Esophagus squamous epithelium (tissue), 5 donors: Measurements from ENCODE around the gene TNIK. TPM values are rescaled to one million over a fixed set of nuclear protein-coding genes. Genes with fewer than 3 reads are reported as not detected.

Experiments
- DNase-seq: peaks from one replicate; lab custom pipeline; 2025; lab: John Stamatoyannopoulos, UW
- H3K27ac ChIP-seq, 4 donors: fragments of 200-600 bp; sonication (generic); one replicate each; pipeline ENCODE4 v1.5.1; 2016 to 2019; ENCODE audit warnings: mild to moderate bottlenecking in 1 of 4
- H3K27me3 ChIP-seq, 4 donors: fragments of 200-600 bp; sonication (generic); 1 replicate in 3 of 4; 2 replicates in 1 of 4; pipeline versions ENCODE4 v1.5.1 to v1.6.0; 2017 to 2021; ENCODE audit warnings: antibody characterized with exemption in 1 of 4
- H3K36me3 ChIP-seq, 3 donors: fragments of 200-600 bp; sonication (generic); one replicate each; pipeline ENCODE4 v1.5.1; 2016 to 2019
- H3K4me1 ChIP-seq, 3 donors: fragments of 200-600 bp; sonication (generic); one replicate each; pipeline ENCODE4 v1.5.1; 2017 to 2019
- H3K4me3 ChIP-seq, 4 donors: fragments of 200-600 bp; sonication (generic); 1 replicate in 3 of 4; 2 replicates in 1 of 4; pipeline ENCODE4 v1.5.1; 2016 to 2019; ENCODE audit warnings: mild to moderate bottlenecking in 2 of 4, moderate library complexity in 1 of 4
- H3K9me3 ChIP-seq, 3 donors: fragments of 200-600 bp; sonication (generic); one replicate each; pipeline ENCODE4 v1.5.1; 2016 to 2019
- CTCF ChIP-seq, 6 experiments: fragments of 450-650 bp in 4 of 6; fragments of 200-600 bp in 2 of 6; sonication (generic) in 2 of 6; IDR thresholded peaks; one replicate each; pipeline ENCODE4 v1.5.1; 2016 to 2019; ENCODE audit warnings: antibody characterized with exemption in 6 of 6, mild to moderate bottlenecking in 4 of 6, moderate library complexity in 4 of 6
- POLR2A ChIP-seq, 4 donors: fragments of 450-650 bp; IDR thresholded peaks; one replicate each; pipeline ENCODE4 v1.6.1; 2017; ENCODE audit warnings: antibody characterized with exemption in 4 of 4, mild to moderate bottlenecking in 4 of 4, moderate library complexity in 3 of 4
- WGBS, 2 donors: methylation state at CpG; one replicate each; pipeline ENCODE4 v1.1.5; 2018; 5-methylcytosine and 5-hydroxymethylcytosine counted together
- intact Hi-C: fragments of 100-400 bp; cut with DNase I; formaldehyde crosslinking; loops from one replicate; pipeline ENCODE4 v1.15.0; 2022
- total RNA-seq, 4 donors: library from RNA; depleted of rRNA; stranded (reverse); fragments of >200 nt; gene quantifications; one replicate each; pipeline ENCODE4 v1.1.0, GENCODE V29; 2016
- donor health status: DM: yes; HTN: yes; CAD: no.

The TNIK gene
- total RNA-seq, 4 donors from 2014 or later = 2.2 to 11.6 (median 4.7) TPM

- H3K9me3 ChIP-seq = no peaks in the 10 kb centered on the region
- DNase-seq = no peak
- intact Hi-C loops = no loop called here
- H3K27ac ChIP-seq = no peak overlapping the region
- TF ChIP-seq POLR2A (IDR thresholded peaks at IDR 0.05) (no peak), CTCF (IDR thresholded peaks at IDR 0.05) (no peak)
- H3K4me1 ChIP-seq = peaks cover 0 to 10% (median 0%) of the 10 kb centered on the region in 3 donors
- H3K4me3 ChIP-seq = no peak overlapping the region
- H3K36me3 ChIP-seq = no peaks in the 10 kb centered on the region
- no peaks in the 10 kb centered on the region for H3K27me3 ChIP-seq
- WGBS, 2 donors = 42 to 46% methylated on average over 1 of the region's 1 CpG
Measured at GRCh38 chr3:171190668-171191067, 269.5 kb downstream of the TNIK start.

- Histone ChIP-seq H3K27me3 (no peaks in the 10 kb centered on the region), H3K27ac (no peak overlapping the region), H3K9me3 (no peaks in the 10 kb centered on the region), H3K4me3 (no peak overlapping the region), H3K4me1 (peaks cover 0 to 10% (median 0%) of the 10 kb centered on the region in 3 donors), H3K36me3 (no peaks in the 10 kb centered on the region)
- no peak for TF ChIP-seq CTCF (IDR thresholded peaks at IDR 0.05)
- no peak for TF ChIP-seq POLR2A (IDR thresholded peaks at IDR 0.05)
- DNase-seq = no peak
- intact Hi-C loops = no loop called here
- 71 to 86% methylated on average over 3 of the region's 3 CpGs for WGBS, 2 donors
Measured at GRCh38 chr3:171189394-171190080, 270.7 kb downstream of the TNIK start.

- H3K36me3 ChIP-seq = no peaks in the 10 kb centered on the region
- no peak overlapping the region for H3K4me3 ChIP-seq
- TF ChIP-seq CTCF (IDR thresholded peaks at IDR 0.05) (peak; percentile 16 to 65 (median 50)), POLR2A (IDR thresholded peaks at IDR 0.05) (no peak)
- 44 to 46% methylated on average over 5 of the region's 5 CpGs for WGBS, 2 donors
- no peak for DNase-seq
- peaks cover 0 to 14% (median 0%) of the 10 kb centered on the region in 3 donors for H3K4me1 ChIP-seq
- intact Hi-C loops = no loop called here
- no peak overlapping the region for H3K27ac ChIP-seq
- H3K9me3 ChIP-seq = no peaks in the 10 kb centered on the region
- no peaks in the 10 kb centered on the region for H3K27me3 ChIP-seq
Measured at GRCh38 chr3:171187706-171188290, 272.4 kb downstream of the TNIK start.

GRCh38 chr3:171186817-171187500 lies 273.2 kb downstream of the TNIK start:
- TF ChIP-seq POLR2A (IDR thresholded peaks at IDR 0.05) (no peak), CTCF (IDR thresholded peaks at IDR 0.05) (no peak)
- WGBS, 2 donors = 73 to 83% methylated on average over 3 of the region's 3 CpGs
- no peaks in the 10 kb centered on the region for H3K27me3 ChIP-seq
- peaks cover 0 to 20% (median 0%) of the 10 kb centered on the region in 3 donors for H3K4me1 ChIP-seq
- H3K9me3 ChIP-seq = no peaks in the 10 kb centered on the region
- no peaks in the 10 kb centered on the region for H3K36me3 ChIP-seq
- no peak for DNase-seq
- no peak overlapping the region for H3K4me3 ChIP-seq
- intact Hi-C loops = no loop called here
- no peak overlapping the region for H3K27ac ChIP-seq

- DNase-seq = no peak
- intact Hi-C loops = no loop called here
- H3K27me3 ChIP-seq = no peaks in the 10 kb centered on the region
- H3K27ac ChIP-seq = no peak overlapping the region
- H3K36me3 ChIP-seq = no peaks in the 10 kb centered on the region
- TF ChIP-seq POLR2A (IDR thresholded peaks at IDR 0.05) = no peak
- no peak for TF ChIP-seq CTCF (IDR thresholded peaks at IDR 0.05)
- no peaks in the 10 kb centered on the region for H3K9me3 ChIP-seq
- H3K4me3 ChIP-seq = no peak overlapping the region
- peaks cover 0 to 20% (median 0%) of the 10 kb centered on the region in 3 donors for H3K4me1 ChIP-seq
Measured at GRCh38 chr3:171186383-171186782, 273.8 kb downstream of the TNIK start.
